BLaER1 treated with 17β-estradiol and CSF1 and Interleukin-3, amounts not matched to agents 10 nM and 100 nM (cell line): ENCODE data around the gene CHAC1.

ENCODE experiments used
- H3K27ac ChIP-seq, 11 experiments: shearing (Covaris generic); formaldehyde crosslinking; 2 replicates each; pipeline ENCODE4 v1.8.1; 2022
- H3K27me3 ChIP-seq, 11 experiments: shearing (Covaris generic); formaldehyde crosslinking; 2 replicates each; pipeline ENCODE4 v1.8.1; 2022
- H3K36me3 ChIP-seq, 11 experiments: shearing (Covaris generic); formaldehyde crosslinking; 2 replicates each; pipeline ENCODE4 v1.8.1; 2022
- H3K4me1 ChIP-seq, 10 experiments: shearing (Covaris generic); formaldehyde crosslinking; 2 replicates each; pipeline ENCODE4 v1.8.1; 2022
- H3K4me2 ChIP-seq, 11 experiments: shearing (Covaris generic); formaldehyde crosslinking; 2 replicates each; pipeline ENCODE4 v1.8.1; 2022
- H3K4me3 ChIP-seq, 10 experiments: shearing (Covaris generic); formaldehyde crosslinking; 2 replicates each; pipeline ENCODE4 v1.8.1; 2022
- H3K9ac ChIP-seq, 11 experiments: shearing (Covaris generic); formaldehyde crosslinking; 2 replicates each; pipeline ENCODE4 v1.8.1; 2022
- H3K9me3 ChIP-seq, 11 experiments: shearing (Covaris generic); formaldehyde crosslinking; replicated peaks in 1 of 11; 2 replicates each; pipeline ENCODE4 v1.8.1; 2022
- H4K20me1 ChIP-seq, 11 experiments: shearing (Covaris generic); formaldehyde crosslinking; 2 replicates each; pipeline ENCODE4 v1.8.1; 2022
- Cebpa-rat ChIP-seq, 11 experiments: shearing (Covaris generic); IDR thresholded peaks; 2 replicates each; pipeline ENCODE4 v1.8.1; 2022

Gene CHAC1

DNA sequence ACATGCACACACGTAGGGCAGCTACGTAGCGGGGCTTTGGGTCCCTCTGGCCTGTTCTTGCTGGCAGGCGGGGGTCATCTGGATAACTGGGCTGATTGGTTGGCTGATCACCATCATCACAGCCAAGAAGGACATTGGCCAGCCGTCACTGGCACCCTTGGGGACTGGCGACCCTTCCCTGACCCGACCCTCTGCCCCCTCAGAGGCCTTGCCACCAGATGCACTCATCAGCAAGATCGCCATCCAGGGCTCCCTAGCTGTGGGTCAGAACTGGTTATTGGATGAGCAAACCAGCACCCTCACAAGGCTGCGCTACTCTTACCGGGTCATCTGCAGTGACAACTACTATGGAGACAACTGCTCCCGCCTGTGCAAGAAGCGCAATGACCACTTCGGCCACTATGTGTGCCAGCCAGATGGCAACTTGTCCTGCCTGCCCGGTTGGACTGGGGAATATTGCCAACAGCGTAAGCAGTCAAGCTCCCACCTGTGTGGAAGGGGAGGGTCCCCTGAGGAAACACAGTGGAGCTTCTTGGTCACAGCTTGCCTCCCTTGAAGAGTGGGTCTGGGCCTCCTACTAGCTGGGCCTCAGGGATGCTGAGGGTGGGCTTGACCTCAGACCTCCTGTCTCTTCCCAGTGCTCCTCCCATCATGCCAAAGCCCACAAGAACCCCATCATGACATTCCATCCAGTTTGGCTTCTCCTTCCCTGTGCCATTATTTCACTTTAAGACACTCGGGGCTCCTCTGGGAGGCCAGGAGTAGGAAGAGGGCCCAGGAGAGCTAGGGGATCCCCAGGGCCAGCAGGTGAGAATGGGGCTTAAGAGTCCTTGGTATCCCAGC, 21.8 kb upstream of the CHAC1 start:
- peak overlapping the region; percentile 90 to 100 (median 99) for H3K4me2 ChIP-seq
- H3K4me3 ChIP-seq, result peak overlapping the region in 5 of 10 experiments; percentile 53 to 74 (median 63); a peak in 12 of 20 replicates
- H4K20me1 ChIP-seq, result peaks cover 0 to 81% (median 30%) of the 10 kb centered on the region in 11 experiments; a peak in 15 of 22 replicates
- TF ChIP-seq Cebpa-rat (IDR thresholded peaks at IDR 0.05), result no peak
- peaks cover 0 to 22% (median 0%) of the 10 kb centered on the region in 11 experiments; a peak in 3 of 22 replicates for H3K36me3 ChIP-seq
- peak overlapping the region in 2 of 11 experiments; percentile 49 to 62; a peak in 2 of 22 replicates for H3K9ac ChIP-seq
- H3K27ac ChIP-seq, result no peak overlapping the region
- no peaks in the 10 kb centered on the region for H3K9me3 ChIP-seq
- H3K27me3 ChIP-seq, result peaks cover 63 to 73% (median 68%) of the 10 kb centered on the region in 11 experiments
- H3K4me1 ChIP-seq, result peaks cover 61 to 98% (median 80%) of the 10 kb centered on the region in 10 experiments

- Histone ChIP-seq H3K4me3 (peak overlapping the region in 4 of 10 experiments; percentile 53 to 74 (median 64); a peak in 6 of 20 replicates), H3K27me3 (peaks cover 57 to 66% (median 62%) of the 10 kb centered on the region in 11 experiments), H3K9ac (no peak overlapping the region), H3K36me3 (peaks cover 0 to 22% (median 0%) of the 10 kb centered on the region in 11 experiments; a peak in 3 of 22 replicates), H3K4me1 (peaks cover 61 to 98% (median 80%) of the 10 kb centered on the region in 10 experiments), H4K20me1 (peaks cover 0 to 79% (median 23%) of the 10 kb centered on the region in 11 experiments; a peak in 15 of 22 replicates), H3K9me3 (no peaks in the 10 kb centered on the region), H3K4me2 (peak overlapping the region; percentile 90 to 100 (median 99)), H3K27ac (no peak overlapping the region)
- no peak for TF ChIP-seq Cebpa-rat (IDR thresholded peaks at IDR 0.05)
Measured at GRCh38 chr15:40932156-40932555, 21.1 kb upstream of the CHAC1 start.

DNA sequence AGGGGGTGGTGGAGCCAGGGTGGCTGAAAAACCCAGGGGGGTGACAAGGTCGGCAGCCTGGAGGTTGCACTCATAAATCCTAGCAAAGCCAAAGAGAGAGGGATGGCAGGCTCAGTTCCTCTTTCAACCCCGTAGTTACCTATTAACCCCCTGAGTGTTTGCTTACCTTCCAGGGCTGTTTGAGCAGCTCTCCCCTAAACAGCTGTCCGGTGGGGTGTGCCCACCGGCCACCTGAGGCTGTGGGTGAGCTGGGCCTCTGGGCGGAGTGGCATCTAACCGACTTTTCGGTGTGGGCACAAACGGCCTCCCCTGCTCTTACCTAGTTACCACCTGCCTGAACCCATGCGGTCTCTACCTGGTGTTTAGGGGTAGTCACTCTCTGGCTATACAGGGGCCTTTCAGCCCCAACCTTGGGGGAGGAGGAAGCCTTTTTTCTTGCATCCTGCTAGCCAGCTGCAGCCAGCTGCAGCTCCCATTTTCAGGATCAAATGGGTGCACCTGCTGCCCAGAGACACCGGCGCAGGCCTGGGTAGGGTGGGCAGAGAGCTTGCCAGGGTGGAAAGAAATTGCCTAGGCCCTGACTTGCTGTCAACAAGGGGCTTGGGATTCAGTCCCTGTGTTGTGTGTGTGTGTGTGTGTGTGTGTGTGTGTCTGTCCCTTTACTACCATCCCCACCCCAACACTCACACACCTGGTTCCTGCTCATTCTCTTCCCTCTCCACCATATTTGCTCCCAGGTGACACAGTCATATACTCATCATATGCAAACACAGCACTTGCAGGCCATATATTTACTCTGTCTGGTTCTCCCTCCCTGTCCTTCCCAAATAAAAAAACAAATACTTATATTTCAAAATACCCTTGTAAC, 20.4 kb upstream of the CHAC1 start:
- H3K4me2 ChIP-seq, result peak overlapping the region; percentile 21 to 100 (median 98); a peak in 19 of 22 replicates
- H3K9me3 ChIP-seq, result no peaks in the 10 kb centered on the region
- H3K36me3 ChIP-seq, result peaks cover 0 to 22% (median 0%) of the 10 kb centered on the region in 11 experiments; a peak in 4 of 22 replicates
- H4K20me1 ChIP-seq, result peaks cover 0 to 81% (median 20%) of the 10 kb centered on the region in 11 experiments; a peak in 15 of 22 replicates
- no peak overlapping the region for H3K27ac ChIP-seq
- no peak overlapping the region for H3K9ac ChIP-seq
- peak overlapping the region in 2 of 10 experiments; percentile 63 to 66; a peak in 4 of 20 replicates for H3K4me3 ChIP-seq
- TF ChIP-seq Cebpa-rat (IDR thresholded peaks at IDR 0.05), result no peak
- H3K27me3 ChIP-seq, result peaks cover 50 to 59% (median 54%) of the 10 kb centered on the region in 11 experiments
- peaks cover 64 to 98% (median 80%) of the 10 kb centered on the region in 10 experiments for H3K4me1 ChIP-seq

GRCh38 chr15:40933517-40933902, 19.8 kb upstream of the CHAC1 start:
- H3K27me3 ChIP-seq, result peaks cover 43 to 53% (median 48%) of the 10 kb centered on the region in 11 experiments
- no peak overlapping the region for H3K9ac ChIP-seq
- peaks cover 68 to 98% (median 80%) of the 10 kb centered on the region in 10 experiments for H3K4me1 ChIP-seq
- TF ChIP-seq Cebpa-rat (IDR thresholded peaks at IDR 0.05), result no peak
- no peak overlapping the region for H3K27ac ChIP-seq
- H3K9me3 ChIP-seq, result no peaks in the 10 kb centered on the region
- peak overlapping the region in 1 of 10 experiments; percentile 63; a peak in 1 of 20 replicates for H3K4me3 ChIP-seq
- H3K36me3 ChIP-seq, result peaks cover 0 to 22% (median 0%) of the 10 kb centered on the region in 11 experiments; a peak in 4 of 22 replicates
- H3K4me2 ChIP-seq, result peak overlapping the region in 10 of 11 experiments; percentile 6 to 100 (median 96); a peak in 16 of 22 replicates
- peaks cover 0 to 77% (median 20%) of the 10 kb centered on the region in 11 experiments; a peak in 15 of 22 replicates for H4K20me1 ChIP-seq

DNA sequence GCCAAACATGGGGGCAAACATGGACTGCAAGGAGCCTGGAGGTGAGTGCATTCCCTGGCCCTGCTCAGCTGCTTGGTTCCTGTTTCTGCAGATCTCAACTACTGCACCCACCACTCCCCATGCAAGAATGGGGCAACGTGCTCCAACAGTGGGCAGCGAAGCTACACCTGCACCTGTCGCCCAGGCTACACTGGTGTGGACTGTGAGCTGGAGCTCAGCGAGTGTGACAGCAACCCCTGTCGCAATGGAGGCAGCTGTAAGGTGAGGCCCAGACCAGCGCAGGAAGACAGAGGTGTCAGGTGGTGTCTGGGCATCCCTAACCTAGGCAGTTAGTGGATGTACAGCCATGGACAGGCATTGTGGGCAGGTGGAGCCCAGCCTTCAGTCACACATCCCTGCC, 18.8 kb upstream of the CHAC1 start:
- Histone ChIP-seq H3K4me2 (peak overlapping the region in 3 of 11 experiments; percentile 2 to 100 (median 90); a peak in 5 of 22 replicates), H3K27ac (no peak overlapping the region), H3K36me3 (peaks cover 0 to 22% (median 0%) of the 10 kb centered on the region in 11 experiments; a peak in 4 of 22 replicates), H3K4me3 (no peak overlapping the region), H3K27me3 (peaks cover 34 to 43% (median 39%) of the 10 kb centered on the region in 11 experiments), H3K9me3 (no peaks in the 10 kb centered on the region), H4K20me1 (peaks cover 0 to 69% (median 12%) of the 10 kb centered on the region in 11 experiments; a peak in 15 of 22 replicates), H3K4me1 (peaks cover 70 to 100% (median 80%) of the 10 kb centered on the region in 10 experiments), H3K9ac (no peak overlapping the region)
- TF ChIP-seq Cebpa-rat (IDR thresholded peaks at IDR 0.05), result no peak

DNA sequence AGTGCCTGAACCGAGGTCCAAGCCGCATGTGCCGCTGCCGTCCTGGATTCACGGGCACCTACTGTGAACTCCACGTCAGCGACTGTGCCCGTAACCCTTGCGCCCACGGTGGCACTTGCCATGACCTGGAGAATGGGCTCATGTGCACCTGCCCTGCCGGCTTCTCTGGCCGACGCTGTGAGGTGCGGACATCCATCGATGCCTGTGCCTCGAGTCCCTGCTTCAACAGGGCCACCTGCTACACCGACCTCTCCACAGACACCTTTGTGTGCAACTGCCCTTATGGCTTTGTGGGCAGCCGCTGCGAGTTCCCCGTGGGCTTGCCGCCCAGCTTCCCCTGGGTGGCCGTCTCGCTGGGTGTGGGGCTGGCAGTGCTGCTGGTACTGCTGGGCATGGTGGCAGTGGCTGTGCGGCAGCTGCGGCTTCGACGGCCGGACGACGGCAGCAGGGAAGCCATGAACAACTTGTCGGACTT, 17.0 kb upstream of the CHAC1 start:
- 0 out of 20 replicates have a peak overlapping the region, but pooled peaks of 1 of the 10 experiments have one; percentile 3 for H3K4me3 ChIP-seq
- H3K27me3 ChIP-seq, result peaks cover 16 to 25% (median 20%) of the 10 kb centered on the region in 11 experiments
- H4K20me1 ChIP-seq, result peaks cover 0 to 51% (median 0%) of the 10 kb centered on the region in 11 experiments; a peak in 7 of 22 replicates
- H3K9ac ChIP-seq, result peak overlapping the region in 9 of 11 experiments; percentile 4 to 74 (median 61); a peak in 15 of 22 replicates
- no peak for TF ChIP-seq Cebpa-rat (IDR thresholded peaks at IDR 0.05)
- no peaks in the 10 kb centered on the region for H3K9me3 ChIP-seq
- peaks cover 70 to 100% (median 80%) of the 10 kb centered on the region in 10 experiments for H3K4me1 ChIP-seq
- H3K4me2 ChIP-seq, result peak overlapping the region; percentile 80 to 100 (median 94)
- peak overlapping the region in 9 of 11 experiments; percentile 42 to 80 (median 71); a peak in 15 of 22 replicates for H3K27ac ChIP-seq
- H3K36me3 ChIP-seq, result peaks cover 0 to 22% (median 0%) of the 10 kb centered on the region in 11 experiments; a peak in 4 of 22 replicates

GRCh38 chr15:40936709-40937666, 16.3 kb upstream of the CHAC1 start:
- H4K20me1 ChIP-seq, result peaks cover 0 to 44% (median 0%) of the 10 kb centered on the region in 11 experiments; a peak in 3 of 22 replicates
- TF ChIP-seq Cebpa-rat (IDR thresholded peaks at IDR 0.05), result no peak
- H3K36me3 ChIP-seq, result peaks cover 0 to 22% (median 0%) of the 10 kb centered on the region in 11 experiments; a peak in 4 of 22 replicates
- H3K9me3 ChIP-seq, result no peaks in the 10 kb centered on the region
- H3K27me3 ChIP-seq, result peaks cover 9 to 18% (median 13%) of the 10 kb centered on the region in 11 experiments
- H3K4me1 ChIP-seq, result peaks cover 70 to 96% (median 79%) of the 10 kb centered on the region in 10 experiments
- peak overlapping the region; percentile 80 to 100 (median 94) for H3K4me2 ChIP-seq
- peak overlapping the region in 10 of 11 experiments; percentile 21 to 74 (median 62); a peak in 19 of 22 replicates for H3K9ac ChIP-seq
- peak overlapping the region; percentile 22 to 80 (median 64); a peak in 19 of 22 replicates for H3K27ac ChIP-seq
- peak overlapping the region in 7 of 10 experiments; percentile 2 to 44 (median 14); a peak in 8 of 20 replicates for H3K4me3 ChIP-seq
